Anterior cingulate cortex (tissue), 58 donors: Measurements from ENCODE around the gene RFX2.

Experiments
- DNase-seq, 58 donors: peaks; one replicate each; lab custom pipeline; 2025; lab: John Stamatoyannopoulos, UW

Gene RFX2

GRCh38 chr19:5978606-5979552 lies 131.4 kb downstream of the RFX2 start:
- DNase-seq, result peak in 2 of 58 donors; percentile 37 to 49

GRCh38 chr19:5977785-5978605 lies 132.3 kb downstream of the RFX2 start, which contains the start of gene RANBP3:
Gene RANBP3 (minus strand): TSS chr19:5978140. CDS start chr19:5978082, 58 bp downstream.
- DNase-seq, result peak; percentile 76 to 99 (median 97)

DNA sequence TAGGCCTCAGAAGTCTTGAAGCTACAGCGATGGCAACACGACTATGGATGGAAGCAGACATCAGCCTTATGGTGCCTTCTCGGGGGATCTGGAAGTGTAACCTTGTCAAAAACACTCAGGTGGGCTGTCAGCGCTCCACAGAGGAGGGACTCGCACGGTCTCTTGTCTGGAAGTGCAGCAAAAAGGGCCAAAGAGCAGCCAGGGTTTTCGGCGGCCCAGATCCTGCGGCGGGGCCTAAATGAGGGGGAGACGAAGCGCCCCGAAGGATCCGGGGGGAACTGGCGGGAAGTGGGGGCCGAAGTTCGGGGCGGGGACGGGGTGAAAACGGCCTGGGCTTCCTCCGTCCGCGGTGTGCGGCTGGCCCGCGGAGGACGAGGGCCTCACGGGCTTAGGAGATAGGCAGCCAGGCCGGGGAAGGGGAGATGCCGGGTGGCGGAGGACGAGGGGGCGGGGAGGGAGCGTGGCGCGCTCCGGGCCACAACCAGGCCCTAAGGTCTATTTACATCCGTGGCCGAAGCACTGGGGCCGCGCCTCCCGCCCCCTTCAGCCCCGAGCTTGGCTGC lies 133.0 kb downstream of the RFX2 start:
- DNase-seq, result peak in 1 of 58 donors; percentile 44

- DNase-seq, result no peak
These were observed 133.5 kb downstream of the RFX2 start for GRCh38 chr19:5976768-5977167.

GRCh38 chr19:5975388-5975728 lies 134.9 kb downstream of the RFX2 start:
- no peak for DNase-seq

DNA sequence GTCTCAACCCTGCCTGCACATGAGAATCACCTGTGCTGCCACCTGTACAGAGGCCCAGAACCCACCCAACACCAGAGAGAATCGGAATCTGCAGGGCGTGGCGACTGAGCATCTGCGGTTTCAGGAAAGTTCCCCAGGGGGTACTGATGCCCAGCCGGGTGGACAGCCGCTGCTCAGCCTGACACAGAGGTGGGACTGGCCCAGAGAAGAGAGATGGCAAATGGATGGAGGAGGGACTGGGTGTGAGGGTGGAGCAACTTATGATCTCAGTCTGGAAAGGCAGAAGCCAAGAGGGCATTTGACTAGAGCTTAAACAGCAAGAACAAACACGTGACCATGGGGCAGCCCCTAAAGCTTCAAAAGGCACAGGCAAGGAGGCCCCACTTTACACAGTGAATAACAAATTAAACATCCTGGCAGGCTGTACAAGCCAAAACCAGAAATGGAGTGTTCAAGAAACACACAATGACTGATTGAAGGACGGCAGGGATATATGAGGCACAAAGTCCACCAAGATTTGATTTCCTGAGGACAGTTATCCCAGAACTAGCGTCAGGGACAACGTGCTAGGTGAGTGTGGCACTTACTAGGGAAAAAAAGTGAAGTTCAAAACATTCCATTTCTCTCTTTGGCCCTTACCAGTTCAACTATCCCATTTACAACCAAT lies 135.4 kb downstream of the RFX2 start:
- no peak for DNase-seq

DNA sequence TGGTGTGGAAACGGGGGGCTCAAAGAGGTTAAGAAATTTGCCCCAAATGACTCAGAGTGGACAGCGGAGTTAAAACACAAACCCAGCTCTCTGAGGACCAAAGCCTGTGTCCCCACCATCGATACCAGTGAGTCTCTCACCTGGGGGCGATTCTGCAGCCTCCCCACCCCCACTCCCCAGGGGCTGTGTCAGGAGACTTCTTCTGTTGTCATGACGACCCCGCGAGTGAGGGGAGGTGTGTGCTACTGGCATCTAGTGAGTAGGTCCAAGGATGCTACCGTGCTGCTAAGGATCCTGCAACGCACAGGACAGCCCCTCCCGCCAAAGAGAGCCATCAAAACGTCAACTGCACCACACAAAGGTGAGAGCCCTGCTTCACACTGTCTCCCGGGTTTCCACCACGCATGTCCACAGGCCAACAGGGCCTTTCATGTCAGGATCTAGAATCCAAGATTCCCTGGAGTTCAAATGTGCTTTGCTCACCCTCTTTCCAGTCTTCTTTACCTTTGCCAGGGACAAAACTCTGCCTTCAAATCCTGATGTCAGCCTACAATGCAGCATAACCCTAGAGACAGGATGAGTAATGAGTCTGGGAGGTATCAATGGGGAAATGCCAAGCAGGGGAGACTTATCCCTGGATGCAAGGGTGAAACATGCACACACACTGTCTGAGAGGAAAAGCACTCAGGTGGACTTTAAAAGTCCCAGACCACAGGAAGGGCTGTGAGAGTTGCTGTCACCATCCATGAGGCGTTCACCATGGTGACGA lies 136.2 kb downstream of the RFX2 start:
- no peak for DNase-seq

DNA sequence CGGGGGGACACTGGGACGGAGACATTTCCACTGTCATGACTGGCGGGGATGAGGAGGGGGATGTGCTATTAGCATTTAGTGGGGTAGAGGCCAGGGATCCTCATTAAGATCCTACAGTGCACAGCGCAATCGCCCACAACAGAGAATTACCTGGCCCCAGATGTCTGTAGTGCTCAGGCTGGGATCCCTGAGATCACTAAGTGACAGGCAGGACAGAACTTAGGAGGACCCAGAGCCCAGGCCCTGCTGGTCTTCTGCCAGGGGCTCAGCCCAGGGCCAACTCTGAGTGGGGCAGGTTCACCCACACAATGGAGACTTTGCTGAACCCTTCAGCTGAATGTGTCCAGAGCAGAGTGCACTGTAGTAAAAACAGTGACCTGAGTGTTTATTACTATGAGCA lies 136.9 kb downstream of the RFX2 start:
- no peak for DNase-seq

- no peak for DNase-seq
These were observed 138.0 kb downstream of the RFX2 start for GRCh38 chr19:5972355-5972731.

GRCh38 chr19:5971714-5972354 lies 138.5 kb downstream of the RFX2 start:
- no peak for DNase-seq

GRCh38 chr19:5969476-5969875 lies 140.8 kb downstream of the RFX2 start:
- no peak for DNase-seq

- peak in 4 of 58 donors; percentile 8 to 52 (median 34) for DNase-seq
These were observed 141.6 kb downstream of the RFX2 start for GRCh38 chr19:5968431-5969373.

DNA sequence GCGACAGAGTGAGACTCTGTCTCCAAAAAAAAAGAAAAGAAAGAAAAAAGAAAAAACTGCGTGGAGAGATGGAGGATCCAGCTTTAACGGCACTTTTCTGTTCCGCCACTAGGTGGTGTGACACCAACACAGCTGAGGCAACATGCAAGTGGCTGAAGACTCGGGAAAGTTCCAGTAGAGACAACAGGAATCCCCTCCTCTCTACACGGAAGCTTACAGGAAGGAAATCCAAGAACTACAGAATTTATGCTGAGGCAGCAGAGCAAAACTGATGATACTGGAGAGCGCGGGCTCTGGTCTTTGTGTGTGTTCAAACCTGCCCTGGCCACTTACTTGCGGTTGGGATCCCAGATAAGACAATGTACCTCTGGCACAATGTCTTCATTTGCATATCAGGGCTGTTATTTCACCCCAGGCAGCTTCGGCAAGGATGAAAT lies 142.3 kb downstream of the RFX2 start:
- DNase-seq, result peak in 51 of 58 donors; percentile 18 to 84 (median 50)

DNA sequence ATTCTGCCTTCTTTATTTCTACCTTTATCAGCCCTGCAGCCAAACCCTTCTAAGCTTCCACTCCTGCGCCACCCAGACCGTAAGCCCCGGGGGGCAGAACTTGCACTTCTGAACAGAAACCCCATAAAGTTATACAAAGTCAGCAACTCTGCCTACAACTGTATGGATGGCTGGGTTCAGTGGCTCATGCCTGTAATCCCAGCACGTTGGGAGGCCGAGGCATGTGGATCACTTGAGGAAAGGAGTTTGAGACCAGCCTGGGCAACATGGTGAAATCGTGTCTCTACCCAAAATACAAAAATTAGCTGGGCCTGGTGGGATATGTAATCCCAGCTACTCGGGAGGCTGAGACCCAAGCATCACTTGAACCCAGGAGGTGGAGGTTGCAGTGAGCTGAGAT lies 142.7 kb downstream of the RFX2 start:
- DNase-seq, result no peak

- DNase-seq, result no peak
These were observed 143.4 kb downstream of the RFX2 start for GRCh38 chr19:5966941-5967340.

DNA sequence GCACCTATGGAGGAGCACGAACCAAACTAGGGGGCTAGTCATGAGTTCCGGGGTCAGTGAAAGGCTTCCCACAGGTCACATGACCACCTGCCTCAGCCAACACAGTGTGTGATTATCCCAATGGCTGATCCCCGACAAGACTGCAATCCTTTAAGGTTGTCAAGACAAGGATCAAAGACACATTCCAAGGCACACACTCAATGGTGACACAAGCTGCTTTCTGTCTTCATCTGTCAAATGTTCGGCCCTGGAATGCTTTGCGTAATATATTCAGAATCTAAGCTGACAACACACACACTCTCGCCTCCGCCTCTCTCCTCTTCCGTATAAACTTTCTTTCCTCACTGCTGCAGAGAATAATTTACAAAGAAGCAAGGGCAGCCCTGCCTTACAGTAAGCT lies 144.1 kb downstream of the RFX2 start:
- DNase-seq, result peak in 1 of 58 donors; percentile 11

DNA sequence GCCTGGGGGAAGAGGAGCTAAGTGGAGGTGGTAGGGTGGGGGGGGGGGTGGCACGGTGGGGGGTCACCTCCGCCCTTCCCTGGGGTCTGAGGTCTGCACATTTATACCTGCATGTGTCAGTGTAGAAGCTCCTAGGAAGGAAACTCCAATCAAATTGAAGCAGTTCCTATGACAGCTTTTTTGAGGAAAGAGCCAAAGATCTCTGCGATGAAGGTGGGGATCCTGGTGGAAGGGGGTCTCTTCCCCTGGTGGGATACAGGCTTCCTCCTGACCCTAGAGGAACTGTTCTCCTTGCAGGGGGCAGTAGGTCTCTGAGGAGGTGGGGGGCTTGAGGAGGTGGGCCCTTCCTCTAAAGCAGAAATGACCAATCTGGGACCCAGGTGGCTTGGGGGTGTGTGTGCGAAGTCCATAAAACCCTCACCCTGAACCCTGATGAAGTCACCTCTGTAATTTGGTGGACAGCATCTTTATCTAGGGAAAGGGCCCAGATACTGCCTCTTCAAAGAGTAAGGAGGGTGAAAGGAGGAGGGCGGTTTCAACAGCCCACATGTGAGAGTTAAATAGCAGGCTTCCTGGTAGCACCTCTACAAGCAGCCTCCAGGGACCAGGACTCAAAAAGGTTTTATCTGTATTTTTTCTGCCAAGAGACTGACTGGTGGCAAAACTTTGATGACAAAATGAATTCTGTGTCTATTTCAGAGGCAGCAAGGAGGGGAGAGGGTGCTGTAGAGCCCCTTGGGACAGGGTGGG lies 145.3 kb downstream of the RFX2 start:
- no peak for DNase-seq
